Head of caudate nucleus (tissue), 42 donors: ENCODE data around the gene KLHL7.

Experiments used
- DNase-seq, 42 donors: peaks; one replicate each; pipeline versions ENCODE4 v3.0.0 to v3.0.0-alpha.2; 2020 to 2021; ENCODE audit warnings: mixed read lengths in 7 of 42
- intact Hi-C: fragments of 100-400 bp; cut with DNase I; formaldehyde crosslinking; loops from one replicate; pipeline ENCODE4 v1.15.0; 2022

Gene KLHL7

GRCh38 chr7:23105644-23106056 lies at the start of gene KLHL7:
KLHL7 (plus strand) TSS chr7:23105785; CDS start chr7:23106027, 242 bp downstream.
- peak; percentile 96 to 99 (median 98) for DNase-seq
- intact Hi-C loops, result loop anchor here (2.0 kb wide), 1 partner anchor 75 kb away; no protein-coding TSS in a partner anchor

GRCh38 chr7:23058408-23059096 lies 47.0 kb upstream of the KLHL7 start:
- peak in 30 of 42 donors; percentile 7 to 76 (median 38) for DNase-seq
- intact Hi-C loops, result loop anchor here (10.0 kb wide), 2 partner anchors 234 to 504 kb away; partner anchors contain the start of gene TOMM7

- DNase-seq, result no peak
- intact Hi-C loops, result no loop called here
These were observed 44.3 kb upstream of the KLHL7 start for GRCh38 chr7:23061327-23061726.

- intact Hi-C loops, result no loop called here
- DNase-seq, result peak; percentile 26 to 91 (median 69)
These were observed 43.1 kb upstream of the KLHL7 start for GRCh38 chr7:23062452-23062851.

GRCh38 chr7:23065974-23066373 lies 39.6 kb upstream of the KLHL7 start:
- intact Hi-C loops, result no loop called here

GRCh38 chr7:23067271-23067670 lies 38.3 kb upstream of the KLHL7 start:
- DNase-seq, result no peak
- intact Hi-C loops, result no loop called here

More at GRCh38 chr7:23065974-23066373, 39.6 kb upstream of the KLHL7 start:
- DNase-seq, result no peak

- DNase-seq, result no peak
- intact Hi-C loops, result no loop called here
These were observed 33.5 kb upstream of the KLHL7 start for GRCh38 chr7:23072048-23072447.

- intact Hi-C loops, result no loop called here
- peak in 28 of 42 donors; percentile 5 to 72 (median 28) for DNase-seq
These were observed 32.7 kb upstream of the KLHL7 start for GRCh38 chr7:23072922-23073321.

- intact Hi-C loops, result no loop called here
- no peak for DNase-seq
These were observed 30.9 kb upstream of the KLHL7 start for GRCh38 chr7:23074443-23075261.

GRCh38 chr7:23075571-23075970 lies 30.0 kb upstream of the KLHL7 start:
- intact Hi-C loops, result no loop called here
- no peak for DNase-seq

GRCh38 chr7:23076772-23077171 lies 28.8 kb upstream of the KLHL7 start:
- intact Hi-C loops, result no loop called here
- DNase-seq, result no peak

- no peak for DNase-seq
- intact Hi-C loops, result no loop called here
These were observed 12.5 kb upstream of the KLHL7 start for GRCh38 chr7:23093111-23093510.

- intact Hi-C loops, result no loop called here
- DNase-seq, result no peak
These were observed 12.0 kb upstream of the KLHL7 start for GRCh38 chr7:23093546-23093945.

- intact Hi-C loops, result no loop called here
- DNase-seq, result no peak
These were observed 8.9 kb upstream of the KLHL7 start for GRCh38 chr7:23096518-23097290.

- intact Hi-C loops, result no loop called here
- no peak for DNase-seq
These were observed 7.6 kb upstream of the KLHL7 start for GRCh38 chr7:23098029-23098428.

GRCh38 chr7:23098460-23098859 lies 7.1 kb upstream of the KLHL7 start:
- intact Hi-C loops, result no loop called here
- DNase-seq, result no peak

- intact Hi-C loops, result no loop called here
- DNase-seq, result no peak
These were observed 4.9 kb upstream of the KLHL7 start for GRCh38 chr7:23100697-23101096.

GRCh38 chr7:23105086-23105643 lies 420 bp upstream of the KLHL7 start:
- intact Hi-C loops, result no loop called here
- peak in 2 of 42 donors; percentile 7 to 43 for DNase-seq
